ENCODE measurements around the gene NNAT. TPM values are rescaled to one million over a fixed set of nuclear protein-coding genes. Genes with fewer than 3 reads are reported as not detected.

The NNAT gene
- total RNA-seq, 3 donors from 2014 or later (not counting 1 experiment from before 2014, with no cell fraction given), result not detected

GRCh38 chr20:37524859-37525708, 4.0 kb downstream of the NNAT start:
- Mint-ChIP-seq H3K4me3 (peak overlapping the region; percentile 56), H3K36me3 (no peaks in the 10 kb centered on the region), H3K27me3 (ENCODE audit: low read depth in 2 of 2) (peaks cover 0 to 7% of the 10 kb centered on the region in 2 donors), H3K27ac (peak overlapping the region; percentile 75 to 99), H3K9me3 (no peaks in the 10 kb centered on the region), H3K4me1 (peaks cover 65 to 80% of the 10 kb centered on the region in 2 donors)
- peak in 1 of 2 donors; percentile 43 for DNase-seq
- Histone ChIP-seq H3K27ac (ENCODE audit: low read length) (no peak overlapping the region), H3K4me3 (ENCODE audit: low read length) (no peak overlapping the region), H3K27me3 (ENCODE audit: control insufficient read depth, insufficient read depth, low read length) (no peaks in the 10 kb centered on the region), H3K4me1 (ENCODE audit: control insufficient read depth, insufficient read depth, low read length) (peaks cover 50% of the 10 kb centered on the region), H3K36me3 (ENCODE audit: control insufficient read depth, insufficient read depth, low read length) (no peaks in the 10 kb centered on the region), H3K9me3 (ENCODE audit: control insufficient read depth, insufficient read depth, low read length) (no peaks in the 10 kb centered on the region)
- WGBS (ENCODE audit: insufficient coverage), result 44% methylated on average over 6 of the region's 6 CpGs
- TF ChIP-seq CTCF (IDR thresholded peaks at IDR 0.05), result no peak
- intact Hi-C loops (cut with micrococcal nuclease), result loop anchor here (5.0 to 10.0 kb wide), 2 partner anchors 348 to 1060 kb away; partner anchors contain the start of genes MROH8 and RPN2
- ATAC-seq, result peak in 1 of 3 donors; percentile 21

GRCh38 chr20:37525810-37526209, 4.8 kb downstream of the NNAT start:
- H3K36me3 ChIP-seq (ENCODE audit: control insufficient read depth, insufficient read depth, low read length), result no peaks in the 10 kb centered on the region
- H3K4me1 ChIP-seq (ENCODE audit: control insufficient read depth, insufficient read depth, low read length), result peaks cover 48% of the 10 kb centered on the region
- intact Hi-C loops (cut with micrococcal nuclease), result loop anchor here (2.0 to 10.0 kb wide), 3 partner anchors 349 to 1061 kb away; partner anchors contain the start of genes MROH8 and RPN2
- H3K27ac ChIP-seq (ENCODE audit: low read length), result no peak overlapping the region
- H3K9me3 ChIP-seq (ENCODE audit: control insufficient read depth, insufficient read depth, low read length), result no peaks in the 10 kb centered on the region
- peaks cover 58 to 73% of the 10 kb centered on the region in 2 donors for H3K4me1 Mint-ChIP-seq
- H3K27me3 ChIP-seq (ENCODE audit: control insufficient read depth, insufficient read depth, low read length), result no peaks in the 10 kb centered on the region
- peak overlapping the region; percentile 56 for H3K4me3 Mint-ChIP-seq
- TF ChIP-seq CTCF (IDR thresholded peaks at IDR 0.05), result no peak
- H3K27me3 Mint-ChIP-seq (ENCODE audit: low read depth in 2 of 2), result peaks cover 0 to 7% of the 10 kb centered on the region in 2 donors
- H3K9me3 Mint-ChIP-seq, result no peaks in the 10 kb centered on the region
- no peak for ATAC-seq
- no peak overlapping the region for H3K4me3 ChIP-seq (ENCODE audit: low read length)
- no peak for DNase-seq
- H3K36me3 Mint-ChIP-seq, result no peaks in the 10 kb centered on the region
- peak overlapping the region; percentile 75 to 99 for H3K27ac Mint-ChIP-seq
- 88% methylated on average over 4 of the region's 5 CpGs for WGBS (ENCODE audit: insufficient coverage)

GRCh38 chr20:37526238-37526838, 5.3 kb downstream of the NNAT start:
- WGBS (ENCODE audit: insufficient coverage), result 13% methylated on average over 10 of the region's 10 CpGs
- H3K27me3 ChIP-seq (ENCODE audit: control insufficient read depth, insufficient read depth, low read length), result no peaks in the 10 kb centered on the region
- no peak overlapping the region for H3K27ac ChIP-seq (ENCODE audit: low read length)
- peak overlapping the region; percentile 88 for H3K4me3 ChIP-seq (ENCODE audit: low read length)
- Mint-ChIP-seq H3K27ac (peak overlapping the region; percentile 99), H3K36me3 (no peaks in the 10 kb centered on the region), H3K9me3 (no peaks in the 10 kb centered on the region), H3K4me3 (peak overlapping the region; percentile 96), H3K27me3 (ENCODE audit: low read depth in 2 of 2) (peaks cover 0 to 7% of the 10 kb centered on the region in 2 donors), H3K4me1 (peaks cover 58 to 72% of the 10 kb centered on the region in 2 donors)
- H3K4me1 ChIP-seq (ENCODE audit: control insufficient read depth, insufficient read depth, low read length), result peaks cover 43% of the 10 kb centered on the region
- no peaks in the 10 kb centered on the region for H3K9me3 ChIP-seq (ENCODE audit: control insufficient read depth, insufficient read depth, low read length)
- DNase-seq (peak in 1 of 2 donors; percentile 24), ATAC-seq (no peak)
- no peak for TF ChIP-seq CTCF (IDR thresholded peaks at IDR 0.05)
- intact Hi-C loops (cut with micrococcal nuclease), result loop anchor here (2.0 to 10.0 kb wide), 3 partner anchors 349 to 1062 kb away; partner anchors contain the start of genes MROH8 and RPN2
- H3K36me3 ChIP-seq (ENCODE audit: control insufficient read depth, insufficient read depth, low read length), result no peaks in the 10 kb centered on the region
